Ovary (tissue), 3 donors: ENCODE data around the gene KIF16B.

Source experiments
- POLR2A ChIP-seq: fragments of 450-650 bp; IDR thresholded peaks from one replicate; pipeline ENCODE4 v1.6.1; 2017; ENCODE audit warnings: antibody characterized with exemption, mild to moderate bottlenecking, moderate library complexity
- TF ChIP-seq, protein P1 (sequence below), 3 donors: fragments of 450-650 bp in 2 of 3; fragments of 200-600 bp in 1 of 3; IDR thresholded peaks; one replicate each; pipeline versions ENCODE4 v1.5.1 to v1.8.0; 2016 to 2022; ENCODE audit warnings: antibody characterized with exemption in 3 of 3, mild to moderate bottlenecking in 1 of 3
- donor health status: DM: no; HTN: no; CAD: no.

- no peak for TF ChIP-seq POLR2A
- TF ChIP-seq, protein P1, sequence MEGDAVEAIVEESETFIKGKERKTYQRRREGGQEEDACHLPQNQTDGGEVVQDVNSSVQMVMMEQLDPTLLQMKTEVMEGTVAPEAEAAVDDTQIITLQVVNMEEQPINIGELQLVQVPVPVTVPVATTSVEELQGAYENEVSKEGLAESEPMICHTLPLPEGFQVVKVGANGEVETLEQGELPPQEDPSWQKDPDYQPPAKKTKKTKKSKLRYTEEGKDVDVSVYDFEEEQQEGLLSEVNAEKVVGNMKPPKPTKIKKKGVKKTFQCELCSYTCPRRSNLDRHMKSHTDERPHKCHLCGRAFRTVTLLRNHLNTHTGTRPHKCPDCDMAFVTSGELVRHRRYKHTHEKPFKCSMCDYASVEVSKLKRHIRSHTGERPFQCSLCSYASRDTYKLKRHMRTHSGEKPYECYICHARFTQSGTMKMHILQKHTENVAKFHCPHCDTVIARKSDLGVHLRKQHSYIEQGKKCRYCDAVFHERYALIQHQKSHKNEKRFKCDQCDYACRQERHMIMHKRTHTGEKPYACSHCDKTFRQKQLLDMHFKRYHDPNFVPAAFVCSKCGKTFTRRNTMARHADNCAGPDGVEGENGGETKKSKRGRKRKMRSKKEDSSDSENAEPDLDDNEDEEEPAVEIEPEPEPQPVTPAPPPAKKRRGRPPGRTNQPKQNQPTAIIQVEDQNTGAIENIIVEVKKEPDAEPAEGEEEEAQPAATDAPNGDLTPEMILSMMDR (IDR thresholded peaks at IDR 0.05) = no peak
Measured at GRCh38 chr20:16262594-16262993, 310.7 kb downstream of the KIF16B start.
